Calu3 (cell line): ENCODE results near the gene SBF2. TPM values are rescaled to one million over a fixed set of nuclear protein-coding genes. Genes with fewer than 3 reads are reported as not detected.

Experiments
- BruUV-seq: library from RNA; stranded (reverse); fragments of 400-500 nt; replicated peaks from 2 replicates; lab custom pipeline; 2021; lab: Mats Ljungman, UMichigan
- CTCF ChIA-PET: fragments of 300-600 bp; sonication (Branson Sonifier 250); formaldehyde crosslinking; loops from one replicate; lab custom pipeline; 2022; ENCODE audit warnings: antibody characterized with exemption; lab: Charles Lee
- DNase-seq: peaks from one replicate; pipeline ENCODE4 v3.0.0; 2022
- H3K27ac Mint-ChIP-seq: one replicate; pipeline ENCODE4 v1.8.0; 2022; ENCODE audit warnings: mixed read lengths; ENCODE audit not compliant: unreplicated experiment
- H3K27me3 Mint-ChIP-seq: one replicate; pipeline ENCODE4 v1.8.0; 2022; ENCODE audit warnings: mixed read lengths; ENCODE audit not compliant: unreplicated experiment
- H3K36me3 Mint-ChIP-seq: one replicate; pipeline ENCODE4 v1.8.0; 2022; ENCODE audit warnings: mild to moderate bottlenecking, moderate library complexity, mixed read lengths; ENCODE audit not compliant: insufficient read depth, unreplicated experiment
- H3K4me1 Mint-ChIP-seq: one replicate; pipeline ENCODE4 v1.8.0; 2022; ENCODE audit warnings: mild to moderate bottlenecking, low read depth, mixed read lengths; ENCODE audit not compliant: unreplicated experiment
- H3K4me3 Mint-ChIP-seq: one replicate; pipeline ENCODE4 v1.8.0; 2022; ENCODE audit warnings: mild to moderate bottlenecking, low read depth, moderate library complexity, mixed read lengths; ENCODE audit not compliant: unreplicated experiment
- H3K9me3 Mint-ChIP-seq: one replicate; pipeline ENCODE4 v1.8.0; 2022; ENCODE audit warnings: low read depth, mixed read lengths; ENCODE audit not compliant: unreplicated experiment
- CTCF ChIP-seq: fragments of 200-600 bp; IDR thresholded peaks from one replicate; pipeline ENCODE4 v1.8.0; 2022; ENCODE audit warnings: antibody characterized with exemption; ENCODE audit not compliant: unreplicated experiment
- intact Hi-C: fragments of 100-400 bp; cut with micrococcal nuclease; formaldehyde crosslinking; loops from one replicate; pipeline ENCODE4 v1.10.0; 2022; ENCODE audit not compliant: unreplicated experiment
- total RNA-seq: library from RNA; stranded (reverse); gene quantifications from 2 replicates; pipeline ENCODE4 v1.2.3, GENCODE V29; 2022

The SBF2 gene
- total RNA-seq, 1 experiment from 2014 or later = 39.0 TPM

DNA sequence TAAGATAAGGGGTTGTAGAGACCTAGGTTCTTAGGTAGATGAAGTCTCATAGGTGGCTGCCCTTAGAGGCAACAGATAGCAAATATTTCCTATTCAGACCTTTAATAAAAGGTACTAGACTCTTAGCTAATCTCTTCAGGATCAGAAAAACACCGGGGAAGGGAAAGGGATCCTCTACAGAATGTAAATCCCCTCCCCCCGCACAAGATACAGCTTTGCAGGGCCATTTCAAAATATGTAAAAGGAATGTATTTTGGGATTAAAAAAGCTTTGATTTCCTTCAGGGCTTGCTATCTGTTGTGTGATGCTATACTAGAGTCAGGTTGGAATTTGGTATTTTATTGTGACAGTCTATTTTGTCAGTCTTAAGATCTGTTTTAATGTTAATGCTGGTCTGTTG is 517.0 kb downstream of the SBF2 start:
- peaks cover 9% of the 10 kb centered on the region for H3K36me3 Mint-ChIP-seq
- H3K4me3 Mint-ChIP-seq = no peak overlapping the region
- intact Hi-C loops = no loop called here
- H3K4me1 Mint-ChIP-seq = peaks cover 11% of the 10 kb centered on the region
- H3K27me3 Mint-ChIP-seq = no peaks in the 10 kb centered on the region
- TF ChIP-seq CTCF = no peak
- DNase-seq = no peak
- no peak overlapping the region for H3K27ac Mint-ChIP-seq
- CTCF ChIA-PET = no interaction called here
- H3K9me3 Mint-ChIP-seq = no peaks in the 10 kb centered on the region
- BruUV-seq = no TSS peak

GRCh38 chr11:9776203-9776602 is 517.8 kb downstream of the SBF2 start:
- H3K9me3 Mint-ChIP-seq = no peaks in the 10 kb centered on the region
- CTCF ChIA-PET = no interaction called here
- no peak for DNase-seq
- BruUV-seq = no TSS peak
- H3K4me3 Mint-ChIP-seq = no peak overlapping the region
- H3K27me3 Mint-ChIP-seq = no peaks in the 10 kb centered on the region
- H3K27ac Mint-ChIP-seq = no peak overlapping the region
- intact Hi-C loops = no loop called here
- H3K4me1 Mint-ChIP-seq = peaks cover 11% of the 10 kb centered on the region
- TF ChIP-seq CTCF = no peak
- H3K36me3 Mint-ChIP-seq = no peaks in the 10 kb centered on the region

- no peaks in the 10 kb centered on the region for H3K36me3 Mint-ChIP-seq
- no peak for DNase-seq
- intact Hi-C loops = no loop called here
- H3K4me1 Mint-ChIP-seq = peaks cover 11% of the 10 kb centered on the region
- no peak for TF ChIP-seq CTCF
- BruUV-seq = no TSS peak
- no peaks in the 10 kb centered on the region for H3K27me3 Mint-ChIP-seq
- CTCF ChIA-PET = no interaction called here
- no peaks in the 10 kb centered on the region for H3K9me3 Mint-ChIP-seq
- no peak overlapping the region for H3K27ac Mint-ChIP-seq
- H3K4me3 Mint-ChIP-seq = no peak overlapping the region
These were observed 518.6 kb downstream of the SBF2 start for GRCh38 chr11:9775398-9775779.

GRCh38 chr11:9774591-9775397 is 519.2 kb downstream of the SBF2 start:
- no peaks in the 10 kb centered on the region for H3K9me3 Mint-ChIP-seq
- DNase-seq = no peak
- no peak overlapping the region for H3K4me3 Mint-ChIP-seq
- H3K27me3 Mint-ChIP-seq = no peaks in the 10 kb centered on the region
- peaks cover 11% of the 10 kb centered on the region for H3K4me1 Mint-ChIP-seq
- CTCF ChIA-PET = no interaction called here
- H3K27ac Mint-ChIP-seq = no peak overlapping the region
- intact Hi-C loops = no loop called here
- TF ChIP-seq CTCF = no peak
- no peaks in the 10 kb centered on the region for H3K36me3 Mint-ChIP-seq
- BruUV-seq = no TSS peak
